ENCODE results near the gene NMRAL1. TPM values are rescaled to one million over a fixed set of nuclear protein-coding genes. Genes with fewer than 3 reads are reported as not detected.
A peak's percentile ranks its signal among the peaks of the same experiment; 100 is the strongest.

Gene NMRAL1
- total and polyA plus RNA-seq, 10 of the 15 experiments (the other 5 are each of a cell fraction or from before 2014, with no cell fraction given), result 4.8 to 102 (median 62.5) TPM

GRCh38 chr16:4475880-4476788 is 1.7 kb upstream of the NMRAL1 start, which contains the start of gene HMOX2:
HMOX2 (plus strand) TSS chr16:4476398; CDS start chr16:4505525, 29,127 bp downstream.
- Histone ChIP-seq H3K27me3 (replicated peaks in 1 of 2; ENCODE audit: control insufficient read depth in 2 of 2, insufficient read depth in 2 of 2, low read length in 1 of 2) (no peaks in the 10 kb centered on the region), H3K27ac (ENCODE audit: control insufficient read depth, insufficient read depth) (peak within 1 kb of the TSS; percentile 77), H4K20me1 (ENCODE audit: control insufficient read depth, insufficient read depth) (no peaks in the 10 kb centered on the region), H3K79me2 (ENCODE audit: control insufficient read depth, insufficient read depth, low read length) (peaks cover 35% of the 10 kb centered on the region), H3K9ac (ENCODE audit: control insufficient read depth, insufficient read depth, low read length) (peak within 1 kb of the TSS; percentile 73), H3K36me3 (ENCODE audit: control insufficient read depth in 2 of 2, insufficient read depth in 2 of 2, low read length in 1 of 2) (no peaks in the 10 kb centered on the region), H3K4me1 (ENCODE audit: control insufficient read depth, insufficient read depth, low read length) (peaks cover 4% of the 10 kb centered on the region; the same call in 1 of the 2 replicates), H3K9me3 (replicated peaks; ENCODE audit: control insufficient read depth, insufficient read depth, low read length) (no peaks in the 10 kb centered on the region), H3K4me2 (ENCODE audit: control insufficient read depth, insufficient read depth) (peak within 1 kb of the TSS; percentile 62), H3K4me3 (peak within 1 kb of the TSS; percentile 98), H2AFZ (ENCODE audit: control insufficient read depth, low read depth, low read length) (peak within 1 kb of the TSS; percentile 41)
- ATAC-seq, result peak; percentile 90
- ChIA-PET POLR2A (interaction anchor here (1.2 to 4.1 kb wide), 4 partner anchors 30 to 169 kb away, joined by 3 to 33 read pairs (median 10); partner anchors contain the start of genes CORO7 and PAM16), RAD21 (ENCODE audit: unreplicated experiment) (interaction anchor here (1.1 to 2.7 kb wide), 4 partner anchors 12 to 140 kb away, joined by 3 to 14 read pairs (median 6); no protein-coding TSS in a partner anchor), SMC1A (ENCODE audit: uncharacterized antibody, unreplicated experiment) (interaction anchor here (0.7 to 1.2 kb wide), 6 partner anchors 14 to 72 kb away, joined by 3 to 4 read pairs (median 3); no protein-coding TSS in a partner anchor), CTCF (interaction anchor here (0.9 to 2.9 kb wide), 5 partner anchors 10 to 148 kb away, joined by 3 to 12 read pairs (median 3); partner anchors contain the start of gene MGRN1)
- FAIRE-seq, result peak; percentile 92
- peak; percentile 90 for DNase-seq (ENCODE audit: low read depth, low spot score)
- WGBS (ENCODE audit: insufficient coverage, insufficient replicate concordance, low lambda C conversion rate, missing lambda C conversion rate), result 3% methylated on average over 70 of the region's 70 CpGs
- BruUV-seq (replicated peaks), result no TSS peak
- in situ Hi-C loops (cut with MboI) (no loop called here), intact Hi-C loops (cut with micrococcal nuclease; ENCODE audit: unreplicated experiment) (loop anchor here (2.0 to 10.0 kb wide), 3 partner anchors 25 to 121 kb away; partner anchors contain the start of genes CORO7 and PAM16)
- TF ChIP-seq LARP7 (IDR thresholded peaks at IDR 0.05) (peak; percentile 73), ATF7 (IDR thresholded peaks at IDR 0.05; ENCODE audit: low read depth) (no peak; the same call in none of the 2 replicates), IKZF2 (IDR thresholded peaks at IDR 0.05) (peak in 1 of 2 experiments; percentile 9; a peak in 1 of 4 replicates), CBX5 (IDR thresholded peaks at IDR 0.05; ENCODE audit: low read depth) (peak; percentile 68; the same call in 1 of the 2 replicates), SMARCA5 (IDR thresholded peaks at IDR 0.05) (peak; percentile 87; the same call in 1 of the 2 replicates), SMC3 (IDR thresholded peaks at IDR 0.05; ENCODE audit: borderline replicate concordance, low read length) (no peak), JUNB (IDR thresholded peaks at IDR 0.05) (no peak), DPF2 (IDR thresholded peaks at IDR 0.05) (peak; percentile 77; the same call in 1 of the 2 replicates), FOXK2 (IDR thresholded peaks at IDR 0.05) (no peak), GABPA (IDR thresholded peaks at IDR 0.05; ENCODE audit: low read depth) (no peak), MAX (IDR thresholded peaks at IDR 0.05; ENCODE audit: low read depth, low read length) (peak; percentile 84), SKIL (IDR thresholded peaks at IDR 0.05; ENCODE audit: low read depth, poor library complexity, severe bottlenecking) (no peak), ZBTB11 (CRISPR knock-in tag; IDR thresholded peaks at IDR 0.05) (no peak), SUPT20H (IDR thresholded peaks at IDR 0.05; ENCODE audit: borderline replicate concordance, control insufficient read depth, low read depth, low read length) (no peak), TCF12 (IDR thresholded peaks at IDR 0.05; ENCODE audit: low read depth, low read length) (peak; percentile 50; the same call in 1 of the 2 replicates), POU2F2 (IDR thresholded peaks at IDR 0.05; ENCODE audit: borderline replicate concordance, low read depth, low read length) (peak; percentile 67; the same call in 1 of the 3 replicates)

Data from GM12878 (cell line).